BJ (cell line): ENCODE measurements around the gene FUT8. TPM values are rescaled to one million over a fixed set of nuclear protein-coding genes. Genes with fewer than 3 reads are reported as not detected.
"Not testable (repeated sequence)": the region's sequence is repeated elsewhere in the genome, so short reads cannot be mapped to it uniquely, and the experiment has no call there.

Experiments used
- CTCF ChIA-PET: fragments of 350-600 bp; formaldehyde crosslinking; extraction: SDS; loops from one replicate; lab custom pipeline; 2021; ENCODE audit warnings: antibody characterized with exemption, inconsistent platforms; lab: Yijun Ruan, JAX
- POLR2A ChIA-PET: fragments of 300-600 bp; sonication (Branson Sonifier 250); formaldehyde crosslinking; extraction: SDS; loops from one replicate; lab custom pipeline; 2021; ENCODE audit warnings: antibody characterized with exemption; lab: Charles Lee
- DNase-seq: peaks from one replicate; pipeline ENCODE4 v3.0.0-alpha.2; 2011; ENCODE audit warnings: low read depth
- H3K27me3 ChIP-seq: 2 replicates; pipeline ENCODE4 v1.6.0; 2011; ENCODE audit warnings: low read length; ENCODE audit not compliant: control insufficient read depth, insufficient read depth
- H3K36me3 ChIP-seq: 2 replicates; pipeline ENCODE4 v1.5.1; 2011; ENCODE audit warnings: low read length; ENCODE audit not compliant: control insufficient read depth, insufficient read depth
- H3K4me3 ChIP-seq: 2 replicates; pipeline ENCODE4 v1.5.1; 2011; ENCODE audit warnings: low read depth, mild to moderate bottlenecking, control low read depth, low read length
- CTCF ChIP-seq: IDR thresholded peaks from 2 replicates; pipeline ENCODE4 v1.5.1; 2011; ENCODE audit warnings: low read depth, mild to moderate bottlenecking, control low read depth, inconsistent platforms, low read length, moderate library complexity; ENCODE audit not compliant: insufficient read depth
- polyA plus RNA-seq: library from polyadenylated mRNA; depleted of rRNA; stranded (reverse); fragments of >200 nt; gene quantifications from 2 replicates; pipeline ENCODE4 v1.2.3, GENCODE V29; 2011

The FUT8 gene
- polyA plus RNA-seq, 1 experiment, result 14.7 TPM

GRCh38 chr14:65421201-65421981 is 8.9 kb downstream of the FUT8 start:
- H3K4me3 ChIP-seq, result peak overlapping the region; percentile 3; the same call in 1 of the 2 replicates
- H3K36me3 ChIP-seq, result no peaks in the 10 kb centered on the region
- H3K27me3 ChIP-seq, result no peaks in the 10 kb centered on the region
- CTCF ChIA-PET, result interaction anchor here (0.7 to 1.0 kb wide), 2 partner anchors 8 to 13 kb away, joined by 3 to 4 read pairs; no protein-coding TSS in a partner anchor
- no peak for TF ChIP-seq CTCF
- POLR2A ChIA-PET, result no interaction called here
- peak; percentile 91 for DNase-seq

GRCh38 chr14:65422088-65422834 is 9.7 kb downstream of the FUT8 start:
- ChIA-PET POLR2A (no interaction called here), CTCF (interaction anchor here (0.7 to 1.0 kb wide), 2 partner anchors 9 to 12 kb away, joined by 3 to 4 read pairs; no protein-coding TSS in a partner anchor)
- Histone ChIP-seq H3K27me3 (no peaks in the 10 kb centered on the region), H3K36me3 (no peaks in the 10 kb centered on the region), H3K4me3 (peak overlapping the region; percentile 3; the same call in 1 of the 2 replicates)
- DNase-seq, result no peak
- TF ChIP-seq CTCF, result no peak

GRCh38 chr14:65423982-65424381 is 11.5 kb downstream of the FUT8 start:
- no peak for DNase-seq
- H3K27me3 ChIP-seq, result no peaks in the 10 kb centered on the region
- no peak for TF ChIP-seq CTCF
- POLR2A ChIA-PET, result no interaction called here
- CTCF ChIA-PET, result no interaction called here
- no peaks in the 10 kb centered on the region for H3K36me3 ChIP-seq
- H3K4me3 ChIP-seq, result no peak overlapping the region

- POLR2A ChIA-PET, result no interaction called here
- CTCF ChIA-PET, result no interaction called here
- no peak for TF ChIP-seq CTCF
Observed at GRCh38 chr14:65424531-65424930, 12.0 kb downstream of the FUT8 start.

GRCh38 chr14:65425885-65426284 is 13.4 kb downstream of the FUT8 start:
- ChIA-PET CTCF (no interaction called here), POLR2A (no interaction called here)
- no peak for DNase-seq
- no peak for TF ChIP-seq CTCF
- no peak overlapping the region for H3K4me3 ChIP-seq
- H3K36me3 ChIP-seq, result no peaks in the 10 kb centered on the region
- no peaks in the 10 kb centered on the region for H3K27me3 ChIP-seq

More at GRCh38 chr14:65424531-65424930, 12.0 kb downstream of the FUT8 start:
- no peak for DNase-seq
- H3K27me3 ChIP-seq, result no peaks in the 10 kb centered on the region
- no peak overlapping the region for H3K4me3 ChIP-seq
- no peaks in the 10 kb centered on the region for H3K36me3 ChIP-seq

GRCh38 chr14:65426902-65427301 is 14.4 kb downstream of the FUT8 start:
- CTCF ChIA-PET, DNase-seq, POLR2A ChIA-PET, H3K36me3 ChIP-seq, H3K27me3 ChIP-seq, H3K4me3 ChIP-seq: not testable (repeated sequence)
